Stimulated activated CD4-positive, alpha-beta T cell treated with anti-CD3 and anti-CD28 coated beads, Interleukin-2, amount 100 ng/mL, for 48 hours (primary cell): ENCODE results near the gene CD247.

Experiments used
- DNase-seq, 2 donors: peaks; one replicate each; pipeline ENCODE4 v3.0.0-alpha.2; 2020

The CD247 gene

DNA sequence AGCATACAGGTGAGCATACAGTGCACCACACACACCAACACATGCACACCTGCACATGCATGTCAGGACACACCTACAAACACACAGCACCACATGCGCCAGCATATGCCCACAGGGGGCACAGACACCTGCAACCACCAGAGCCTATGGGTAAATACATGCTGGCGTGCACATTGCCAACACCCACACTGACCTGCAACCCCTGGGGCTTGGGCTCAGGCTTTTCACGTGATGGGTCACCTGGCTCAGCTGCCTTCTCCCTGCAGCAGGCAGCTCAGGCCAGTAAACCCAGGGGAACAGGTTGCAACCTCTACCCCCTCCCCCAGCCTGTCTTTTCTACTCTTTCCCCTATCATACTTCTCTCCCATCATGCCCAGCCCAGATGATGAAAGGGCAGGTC is 8.1 kb downstream of the CD247 start:
- no peak for DNase-seq

DNA sequence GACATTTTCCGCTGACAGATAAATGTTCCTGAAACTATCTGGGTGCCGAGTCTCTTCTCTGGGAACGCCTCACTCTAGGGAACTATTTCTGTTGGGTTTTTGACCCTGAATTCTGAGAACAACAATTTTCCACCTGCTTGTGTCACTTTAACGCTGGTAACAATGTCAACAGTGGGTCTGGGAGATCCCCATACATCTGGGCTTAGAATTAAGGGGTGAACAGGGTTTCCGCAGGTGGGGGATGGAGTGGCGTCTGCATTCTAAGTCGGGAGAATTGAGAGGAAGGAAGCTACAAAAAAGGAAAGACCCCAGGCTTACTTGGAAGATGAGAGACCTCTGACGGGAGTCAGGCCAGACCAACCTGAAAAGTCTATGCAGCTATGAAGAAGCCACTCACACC is 8.7 kb downstream of the CD247 start:
- no peak for DNase-seq

DNA sequence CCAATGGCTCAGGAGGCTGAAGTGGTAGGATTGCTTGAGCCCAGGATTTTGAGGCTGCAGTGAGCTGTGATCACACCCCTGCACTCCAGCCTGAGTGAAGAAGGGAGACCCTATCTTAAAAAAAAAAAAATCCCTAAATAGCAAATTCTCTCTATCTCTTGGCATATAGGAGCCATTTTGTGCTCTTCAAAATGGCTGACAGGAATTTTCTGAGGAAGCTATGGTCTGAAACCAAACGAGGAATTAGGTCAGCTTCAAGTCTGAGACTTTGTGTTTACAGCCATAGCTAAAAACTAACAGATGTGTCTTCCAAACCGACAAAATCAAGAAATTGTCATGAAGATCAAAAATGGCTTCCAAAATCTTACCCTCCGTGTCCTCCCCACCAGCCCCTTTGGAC is 10.6 kb downstream of the CD247 start:
- no peak for DNase-seq

DNA sequence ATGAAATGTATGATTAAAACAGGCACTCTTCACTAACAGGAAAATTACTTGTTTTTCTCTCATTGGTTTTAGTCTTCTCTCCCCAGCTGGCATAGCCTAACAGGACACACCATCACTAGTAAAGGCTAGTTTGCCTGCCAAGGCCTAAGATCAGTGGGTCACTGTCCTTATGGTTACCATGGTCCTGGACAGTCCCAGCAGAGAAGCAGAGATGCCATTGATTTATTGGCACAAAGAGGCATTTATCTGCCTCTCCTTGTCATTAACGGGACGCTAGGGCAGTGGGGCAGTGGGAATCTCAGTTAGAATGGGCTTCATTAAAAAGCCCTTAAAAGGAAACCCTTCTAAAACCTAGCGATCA is 13.9 kb downstream of the CD247 start:
- DNase-seq, result no peak

DNA sequence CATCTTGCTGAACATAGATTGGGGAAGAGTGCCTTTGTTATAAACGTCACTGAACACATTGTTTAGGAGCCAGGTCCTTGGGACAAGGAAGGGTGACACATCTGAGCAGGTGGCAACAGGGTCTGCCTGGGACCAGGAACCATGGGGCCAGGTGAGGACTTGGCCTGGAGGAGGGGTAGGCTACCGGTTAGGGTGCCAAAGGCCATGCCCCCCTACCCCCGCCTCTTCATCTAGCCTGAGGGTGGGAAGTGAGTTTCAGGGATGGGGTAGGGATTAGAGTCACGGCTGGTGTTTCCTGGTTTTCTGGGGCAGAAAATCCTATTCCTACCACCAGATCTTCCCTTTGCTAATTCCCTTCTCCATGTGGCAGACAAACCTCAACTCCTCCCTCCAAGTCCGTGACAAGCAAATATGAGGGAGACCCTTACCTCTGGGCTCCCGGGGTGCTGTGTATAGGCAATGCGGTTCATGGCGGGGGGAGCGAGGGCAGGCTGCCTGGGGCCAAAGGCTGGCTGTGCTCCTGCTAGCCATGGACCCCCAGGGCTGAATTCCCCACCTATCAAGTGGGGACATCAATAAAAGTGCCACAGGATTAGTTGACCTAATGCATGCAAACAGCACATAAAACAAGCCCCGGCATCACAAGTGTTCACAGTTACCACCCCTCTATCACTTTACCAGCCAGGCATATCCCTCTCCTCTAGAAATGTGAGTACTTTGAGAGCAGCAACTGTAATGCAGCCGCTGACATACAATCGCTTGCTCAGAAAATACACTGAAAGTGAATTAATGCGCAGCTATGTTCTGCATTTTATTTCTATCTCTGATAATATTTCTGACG is 14.5 kb downstream of the CD247 start:
- no peak for DNase-seq

GRCh38 chr1:167502719-167503462 is 15.4 kb downstream of the CD247 start:
- no peak for DNase-seq

DNA sequence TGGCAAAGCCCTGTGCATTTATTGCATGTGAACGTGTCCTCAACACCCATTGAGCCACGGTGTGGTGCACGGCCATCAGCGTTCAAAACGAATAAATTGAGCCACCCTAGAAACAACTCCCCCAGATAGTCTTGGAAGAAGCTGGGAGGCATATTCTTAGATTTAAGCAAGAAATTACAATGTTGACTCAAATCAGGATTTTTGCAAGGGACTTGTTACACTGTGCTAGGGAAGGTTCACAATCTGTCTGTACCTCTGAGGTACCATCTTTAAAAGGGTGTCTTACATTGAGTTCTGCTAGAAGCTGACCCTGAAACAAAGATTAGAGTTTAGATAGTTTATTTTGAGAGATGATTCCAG is 16.2 kb downstream of the CD247 start:
- no peak for DNase-seq

DNA sequence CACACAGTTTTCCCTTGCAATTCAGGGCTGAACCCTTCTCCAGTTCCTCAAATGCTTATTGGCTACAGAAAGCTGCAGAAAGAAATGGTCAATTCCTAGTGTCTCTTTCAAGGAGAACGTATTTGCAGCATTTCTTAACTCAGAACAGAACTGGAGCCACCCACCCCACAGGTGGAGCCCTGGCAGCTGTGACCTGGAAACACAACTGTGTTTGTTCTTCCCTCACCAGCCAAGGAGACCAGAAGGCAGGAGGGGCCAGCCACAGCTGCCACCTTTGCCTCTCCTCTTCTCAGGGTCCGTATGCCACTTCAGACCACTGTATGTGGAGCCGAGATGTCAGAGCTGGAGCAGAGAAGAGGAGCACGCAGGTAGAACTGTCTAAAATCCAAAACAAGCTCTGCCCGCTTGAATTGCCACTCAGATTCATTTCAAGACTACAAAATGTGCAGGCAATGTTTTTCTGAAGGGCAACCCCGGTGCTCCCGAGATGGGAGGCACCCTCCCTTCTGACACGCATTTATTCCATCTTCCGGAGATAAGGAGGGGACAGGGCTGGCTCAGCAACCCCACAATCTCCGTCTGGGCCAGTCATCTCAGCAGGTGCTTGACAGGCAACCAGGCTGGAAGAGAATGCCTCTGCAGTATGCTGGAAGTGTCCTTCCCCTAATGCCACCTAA is 16.7 kb downstream of the CD247 start:
- DNase-seq, result no peak

- no peak for DNase-seq
Observed at GRCh38 chr1:167500283-167500860, 18.0 kb downstream of the CD247 start.

DNA sequence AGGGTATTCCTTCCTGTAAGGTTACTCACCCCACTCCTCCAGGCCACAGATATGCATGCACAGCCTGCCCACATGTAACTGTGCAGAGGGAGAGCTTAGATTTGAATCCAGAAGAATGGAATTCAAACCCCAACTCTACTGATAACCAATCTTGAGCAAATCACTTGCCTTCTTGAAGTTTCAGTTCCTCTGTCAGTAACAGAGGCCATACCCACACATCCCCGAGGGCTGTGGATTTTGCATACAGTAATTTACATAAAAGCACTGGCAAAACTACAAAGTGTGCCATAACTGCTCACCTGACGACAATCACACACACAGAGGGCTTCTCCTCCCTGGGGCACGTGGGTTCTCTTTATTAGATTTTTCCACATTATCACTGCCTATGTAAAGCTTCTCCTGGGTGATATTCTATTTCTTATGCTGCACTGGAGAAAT is 18.6 kb downstream of the CD247 start:
- no peak for DNase-seq

DNA sequence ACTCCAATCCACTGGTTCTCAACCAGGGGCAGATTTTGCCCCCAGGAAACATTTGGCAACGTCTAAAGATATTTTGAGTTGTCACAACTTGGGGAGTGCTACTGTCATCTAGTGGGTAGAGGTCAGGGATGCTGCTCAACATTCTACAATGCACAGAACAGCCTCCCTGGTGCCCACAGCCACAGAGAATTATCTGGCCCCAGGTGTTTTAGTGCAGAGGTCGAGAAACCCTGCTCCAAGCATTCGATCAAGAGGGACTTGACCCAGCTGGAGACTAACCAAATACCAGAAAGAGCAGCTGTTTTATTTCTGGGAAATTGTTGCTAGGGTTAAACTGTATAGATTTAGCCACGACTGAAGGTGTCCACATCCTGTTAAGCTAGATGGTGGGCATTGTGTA is 19.2 kb downstream of the CD247 start:
- DNase-seq, result no peak

DNA sequence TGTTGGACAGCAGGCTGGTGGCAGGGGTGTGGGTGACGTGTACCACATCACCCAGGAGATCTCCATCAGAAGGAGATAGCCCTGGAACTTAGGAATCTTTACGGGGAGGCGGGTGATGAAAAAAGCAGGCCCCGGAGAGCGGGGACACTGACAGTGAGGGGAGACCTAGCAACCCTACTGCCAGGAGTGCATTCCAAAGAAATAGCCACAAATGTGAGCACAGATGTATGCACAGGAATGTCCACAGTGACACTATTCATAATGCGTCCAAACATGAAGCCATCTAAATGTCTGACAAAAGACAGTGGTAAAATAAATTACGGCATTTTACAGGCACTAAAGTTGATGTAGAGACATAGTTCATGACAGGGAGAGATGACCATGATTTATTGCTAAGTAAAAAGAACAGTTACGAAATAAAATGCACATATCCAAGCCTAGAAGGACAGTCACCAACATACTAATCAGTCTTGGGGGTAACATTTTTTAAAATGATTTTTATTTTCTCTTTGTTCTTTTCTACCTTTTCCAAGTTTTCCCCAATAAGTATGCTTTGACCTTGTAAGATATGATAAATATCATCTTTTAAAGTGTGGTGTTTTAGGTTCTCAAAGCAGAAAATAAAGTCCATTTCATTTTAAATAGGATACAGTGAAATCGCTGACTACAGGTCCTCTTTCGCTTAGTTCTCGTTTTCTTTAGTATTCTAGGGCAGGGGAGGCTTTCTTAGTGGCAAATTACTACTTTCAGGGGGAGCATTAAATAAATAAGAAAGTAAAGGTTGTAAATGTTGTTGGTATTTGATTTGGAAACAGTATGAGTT is 21.3 kb downstream of the CD247 start:
- no peak for DNase-seq

- no peak for DNase-seq
Observed at GRCh38 chr1:167493372-167493771, 25.0 kb downstream of the CD247 start.

DNA sequence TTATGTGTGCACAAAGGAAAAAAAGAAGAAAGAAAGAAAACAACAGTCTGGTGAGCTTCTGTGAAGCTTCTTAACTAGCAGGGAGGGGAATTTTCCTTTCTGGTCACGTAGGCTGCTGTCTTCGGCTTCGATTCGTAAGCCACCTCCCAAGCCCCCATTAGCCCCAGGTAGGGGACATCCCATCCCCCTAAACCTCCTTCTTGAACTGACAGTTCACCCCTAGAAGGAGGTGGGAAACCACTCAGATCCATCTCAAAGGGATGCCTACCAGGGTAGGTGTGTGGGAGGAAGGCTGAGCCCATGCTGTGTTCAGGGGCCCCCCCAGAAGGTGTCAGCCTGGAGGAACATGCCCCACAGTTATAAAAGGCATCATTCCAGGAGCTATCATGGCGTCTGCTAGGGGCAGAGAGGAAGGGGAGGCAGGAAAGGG is 25.8 kb downstream of the CD247 start:
- DNase-seq, result no peak

GRCh38 chr1:167491586-167492461 is 26.5 kb downstream of the CD247 start:
- no peak for DNase-seq

DNA sequence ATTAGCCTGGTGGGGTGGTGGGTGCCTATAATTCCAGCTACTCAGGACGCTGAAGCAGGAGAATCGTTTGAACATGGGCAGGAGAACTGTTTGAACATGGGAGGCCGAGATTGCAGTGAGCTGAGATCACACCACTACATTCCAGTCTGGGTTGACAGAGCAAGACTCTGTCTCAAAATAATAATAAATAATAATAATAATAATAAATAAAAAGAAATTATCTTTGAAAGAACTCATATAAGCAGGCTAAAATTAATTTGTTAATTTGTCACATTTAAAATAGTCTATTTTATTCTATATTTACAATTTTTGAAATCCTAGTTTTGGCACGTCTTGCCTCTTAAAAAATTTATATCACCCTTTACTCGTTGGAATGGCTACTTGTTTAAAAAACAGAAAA is 27.6 kb downstream of the CD247 start:
- DNase-seq, result no peak

DNA sequence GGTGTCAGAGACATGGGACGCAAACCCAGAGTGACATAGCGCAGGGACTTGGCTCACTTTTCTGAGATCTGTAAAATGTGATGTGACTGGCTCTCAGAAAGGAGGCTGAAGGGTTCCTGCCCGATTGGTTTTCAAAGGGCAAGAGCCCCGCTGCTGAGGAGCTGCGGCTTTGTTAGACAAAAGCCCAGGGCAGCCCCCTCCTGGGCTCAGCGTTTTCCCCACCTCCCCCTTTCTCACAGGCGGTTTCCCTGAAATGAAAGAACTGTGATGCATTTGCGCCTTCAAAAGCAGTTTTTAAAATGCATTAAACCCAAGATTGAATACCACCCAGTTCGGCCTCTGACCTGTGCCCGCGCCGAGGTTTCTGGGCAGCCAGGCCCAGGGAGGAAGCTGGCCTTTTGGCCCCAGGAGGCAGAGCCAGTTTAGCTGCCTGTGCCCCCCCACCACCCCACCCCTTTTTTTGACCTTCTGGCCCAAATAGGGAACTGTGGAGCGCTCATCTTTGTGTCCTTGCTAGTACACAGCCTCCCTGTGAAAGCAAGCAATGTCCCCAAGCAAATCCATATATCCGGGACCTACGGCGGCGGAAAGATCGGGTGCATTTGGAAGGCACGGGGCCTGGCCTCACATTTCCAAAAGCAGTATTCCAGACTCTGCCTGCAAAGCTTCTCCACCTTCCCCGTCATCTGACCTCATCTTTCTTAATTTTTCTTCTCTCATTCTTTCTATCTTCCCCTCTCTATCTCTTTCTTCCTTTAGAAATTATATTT is 28.6 kb downstream of the CD247 start:
- DNase-seq, result no peak

- DNase-seq, result no peak
Observed at GRCh38 chr1:167488786-167489185, 29.5 kb downstream of the CD247 start.

- DNase-seq, result no peak
Observed at GRCh38 chr1:167487614-167488013, 30.7 kb downstream of the CD247 start.

DNA sequence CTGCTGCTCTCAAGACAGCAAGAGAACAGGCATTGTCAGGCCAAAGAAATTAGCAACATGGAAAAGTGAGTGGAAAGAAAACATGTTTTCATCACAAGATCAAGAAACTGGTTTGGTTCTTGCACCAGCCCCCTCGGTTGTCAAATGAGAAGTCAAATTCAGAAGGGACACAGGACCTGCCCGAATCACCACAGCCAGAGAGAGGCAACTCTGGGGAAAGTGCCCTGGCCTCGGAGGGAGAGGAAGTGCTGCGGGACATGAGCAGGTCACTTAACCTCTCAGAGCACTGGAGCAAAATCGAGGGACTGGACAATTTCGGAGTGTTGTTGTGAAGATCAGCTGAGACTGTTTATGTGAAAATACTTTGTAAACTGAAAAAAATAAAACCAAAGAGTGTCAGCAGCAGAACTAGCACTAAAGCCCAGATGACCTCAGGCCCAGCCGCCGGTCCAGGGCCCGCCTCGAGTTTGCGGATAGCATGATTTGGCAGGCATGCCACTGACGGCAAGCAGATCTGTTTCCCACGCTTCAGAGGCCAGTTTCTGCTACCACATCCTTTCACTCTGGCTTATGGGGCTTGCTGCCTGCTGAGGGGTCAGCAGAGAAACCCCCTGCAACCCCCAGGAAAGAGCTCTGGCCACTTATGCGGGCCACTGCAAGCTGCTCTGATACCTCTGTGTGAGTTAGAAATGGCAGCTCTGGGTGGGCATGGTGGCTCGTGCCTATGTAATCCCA is 32.1 kb downstream of the CD247 start:
- DNase-seq, result no peak
